Measurements from ENCODE around the gene TBCC. TPM values are rescaled to one million over a fixed set of nuclear protein-coding genes. Genes with fewer than 3 reads are reported as not detected.

TBCC gene
- total RNA-seq = 19.5 to 21.2 TPM (median 20.3 TPM) in 3 replicates

GRCh38 chr6:42745640-42746462, at the start of gene TBCC:
TSS of gene TBCC (minus strand) at chr6:42746103. CDS start at chr6:42746073, 30 bp downstream.
- peak within 1 kb of the TSS; percentile 100 for H3K27ac Mint-ChIP-seq
- peaks cover 36% of the 10 kb centered on the region for H3K4me1 Mint-ChIP-seq
- H3K36me3 Mint-ChIP-seq = no peaks in the 10 kb centered on the region
- peak; percentile 83 to 87 for DNase-seq (ENCODE audit: low spot score in 2 of 2, unreplicated experiment in 2 of 2)
- TF ChIP-seq CTCF (IDR thresholded peaks at IDR 0.05; ENCODE audit: unreplicated experiment) = no peak
- H3K4me3 Mint-ChIP-seq = peak within 1 kb of the TSS; percentile 100
- H3K27me3 Mint-ChIP-seq (ENCODE audit: low read depth) = no peaks in the 10 kb centered on the region
- H3K9me3 Mint-ChIP-seq = no peaks in the 10 kb centered on the region

- Mint-ChIP-seq H3K4me3 (no peak overlapping the region), H3K27ac (no peak overlapping the region), H3K4me1 (peaks cover 6% of the 10 kb centered on the region), H3K9me3 (no peaks in the 10 kb centered on the region), H3K27me3 (ENCODE audit: low read depth) (no peaks in the 10 kb centered on the region), H3K36me3 (peaks cover 2% of the 10 kb centered on the region)
- DNase-seq (ENCODE audit: low spot score in 2 of 2, unreplicated experiment in 2 of 2) = no peak
- TF ChIP-seq CTCF (IDR thresholded peaks at IDR 0.05; ENCODE audit: unreplicated experiment) = no peak
These were observed 49.7 kb upstream of the TBCC start for GRCh38 chr6:42795651-42796050.

GRCh38 chr6:42791706-42792320, 45.9 kb upstream of the TBCC start:
- no peaks in the 10 kb centered on the region for H3K9me3 Mint-ChIP-seq
- H3K36me3 Mint-ChIP-seq = peaks cover 5% of the 10 kb centered on the region
- H3K4me3 Mint-ChIP-seq = no peak overlapping the region
- no peak for DNase-seq (ENCODE audit: low spot score in 2 of 2, unreplicated experiment in 2 of 2)
- H3K4me1 Mint-ChIP-seq = peaks cover 25% of the 10 kb centered on the region
- no peaks in the 10 kb centered on the region for H3K27me3 Mint-ChIP-seq (ENCODE audit: low read depth)
- peak overlapping the region; percentile 26 for H3K27ac Mint-ChIP-seq
- no peak for TF ChIP-seq CTCF (IDR thresholded peaks at IDR 0.05; ENCODE audit: unreplicated experiment)

- Mint-ChIP-seq H3K4me1 (peaks cover 25% of the 10 kb centered on the region), H3K4me3 (no peak overlapping the region), H3K27ac (peak overlapping the region; percentile 85), H3K9me3 (no peaks in the 10 kb centered on the region), H3K27me3 (ENCODE audit: low read depth) (no peaks in the 10 kb centered on the region), H3K36me3 (peaks cover 5% of the 10 kb centered on the region)
- DNase-seq (ENCODE audit: low spot score in 2 of 2, unreplicated experiment in 2 of 2) = no peak
- TF ChIP-seq CTCF (IDR thresholded peaks at IDR 0.05; ENCODE audit: unreplicated experiment) = no peak
These were observed 44.8 kb upstream of the TBCC start for GRCh38 chr6:42790549-42791181.

- Mint-ChIP-seq H3K27ac (peak overlapping the region; percentile 90), H3K9me3 (no peaks in the 10 kb centered on the region)
- no peak for TF ChIP-seq CTCF (IDR thresholded peaks at IDR 0.05; ENCODE audit: unreplicated experiment)
These were observed 42.8 kb upstream of the TBCC start for GRCh38 chr6:42788671-42789070.

More at GRCh38 chr6:42788671-42789070, 42.8 kb upstream of the TBCC start:
- peaks cover 39% of the 10 kb centered on the region for H3K4me1 Mint-ChIP-seq
- peaks cover 3% of the 10 kb centered on the region for H3K36me3 Mint-ChIP-seq
- no peak overlapping the region for H3K4me3 Mint-ChIP-seq
- DNase-seq (ENCODE audit: low spot score in 2 of 2, unreplicated experiment in 2 of 2) = no peak
- H3K27me3 Mint-ChIP-seq (ENCODE audit: low read depth) = no peaks in the 10 kb centered on the region
